ENCODE measurements around the gene HLA-DQA1. TPM values are rescaled to one million over a fixed set of nuclear protein-coding genes. Genes with fewer than 3 reads are reported as not detected.

Gene HLA-DQA1
- total RNA-seq, result not detected

DNA sequence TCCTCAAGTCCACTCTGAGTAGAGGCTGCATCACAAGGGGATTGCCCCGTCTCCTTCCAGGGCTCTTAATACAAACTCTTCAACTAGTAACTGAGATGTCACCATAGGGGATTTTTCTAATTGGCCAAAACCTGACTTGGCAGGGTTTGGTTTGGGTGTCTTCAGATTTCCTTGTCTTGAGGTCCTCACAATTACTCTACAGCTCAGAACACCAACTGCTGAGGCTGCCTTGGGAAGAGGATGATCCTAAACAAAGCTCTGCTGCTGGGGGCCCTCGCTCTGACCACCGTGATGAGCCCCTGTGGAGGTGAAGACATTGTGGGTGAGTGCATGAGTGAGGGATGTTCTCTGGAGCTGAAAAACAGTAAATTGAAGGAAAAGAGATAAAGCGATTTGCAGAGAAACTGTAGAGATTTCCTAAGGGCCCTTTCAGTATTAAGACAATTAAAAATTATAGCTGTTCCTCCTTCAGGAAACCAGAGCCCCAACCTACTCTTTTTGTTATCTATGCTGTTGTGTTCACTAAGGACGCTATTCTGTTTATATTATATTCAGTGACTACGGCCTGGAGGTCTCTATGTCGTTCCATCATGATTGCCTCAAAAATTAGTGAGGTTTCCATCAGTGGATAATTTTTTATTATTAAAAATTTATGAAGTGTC, at the start of gene HLA-DQA1:
HLA-DQA1 (plus strand) TSS at position 188 of the 662 bp plus-strand sequence; CDS start at position 241, 53 bp downstream.

GRCh38 chr6:32589596-32590449, 47.4 kb upstream of the HLA-DQA1 start, which contains the start of gene HLA-DRB1:
TSS of gene HLA-DRB1 (minus strand) at chr6:32589848. CDS start at chr6:32589742, 106 bp downstream.

GRCh38 chr6:32666420-32667300, 29.5 kb downstream of the HLA-DQA1 start, which contains the start of gene HLA-DQB1:
TSS of gene HLA-DQB1 (minus strand) at chr6:32666657. CDS start at chr6:32666607, 50 bp downstream.

Other genes starting within 250 kb of the HLA-DQA1 start
- not detected for gene BTNL2, start 230.2 kb upstream of the HLA-DQA1 start, total RNA-seq
- 2.2 TPM for gene HLA-DRA, start 197.5 kb upstream of the HLA-DQA1 start, total RNA-seq
- not detected for gene HLA-DRB5, start 107.1 kb upstream of the HLA-DQA1 start, total RNA-seq
- 1.6 TPM for gene HLA-DRB1, start 47.6 kb upstream of the HLA-DQA1 start, total RNA-seq
- gene HLA-DQB1, start 29.3 kb downstream of the HLA-DQA1 start, total RNA-seq, result 0.63 TPM
- not detected for gene HLA-DQA2, start 104.0 kb downstream of the HLA-DQA1 start, total RNA-seq
- gene HLA-DQB2, start 126.1 kb downstream of the HLA-DQA1 start, total RNA-seq, result not detected
- gene HLA-DOB, start 179.6 kb downstream of the HLA-DQA1 start, total RNA-seq, result not detected
- 8.8 TPM for gene TAP2, start 201.3 kb downstream of the HLA-DQA1 start, total RNA-seq
- 2.5 TPM for gene PSMB8, start 206.6 kb downstream of the HLA-DQA1 start, total RNA-seq
- gene TAP1, start 216.3 kb downstream of the HLA-DQA1 start, total RNA-seq, result 4.7 TPM
- gene PSMB9, start 216.8 kb downstream of the HLA-DQA1 start, total RNA-seq, result 0.94 TPM

All from parietal lobe (tissue), 1 donor.